ENCODE results near the gene PNPLA5.
"Not testable (repeated sequence)": the region's sequence is repeated elsewhere in the genome, so short reads cannot be mapped to it uniquely, and the experiment has no call there.

PNPLA5 gene, protein sequence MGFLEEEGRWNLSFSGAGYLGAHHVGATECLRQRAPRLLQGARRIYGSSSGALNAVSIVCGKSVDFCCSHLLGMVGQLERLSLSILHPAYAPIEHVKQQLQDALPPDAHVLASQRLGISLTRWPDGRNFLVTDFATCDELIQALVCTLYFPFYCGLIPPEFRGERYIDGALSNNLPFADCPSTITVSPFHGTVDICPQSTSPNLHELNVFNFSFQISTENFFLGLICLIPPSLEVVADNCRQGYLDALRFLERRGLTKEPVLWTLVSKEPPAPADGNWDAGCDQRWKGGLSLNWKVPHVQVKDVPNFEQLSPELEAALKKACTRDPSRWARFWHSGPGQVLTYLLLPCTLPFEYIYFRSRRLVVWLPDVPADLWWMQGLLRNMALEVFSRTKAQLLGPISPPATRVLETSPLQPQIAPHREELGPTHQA

DNA sequence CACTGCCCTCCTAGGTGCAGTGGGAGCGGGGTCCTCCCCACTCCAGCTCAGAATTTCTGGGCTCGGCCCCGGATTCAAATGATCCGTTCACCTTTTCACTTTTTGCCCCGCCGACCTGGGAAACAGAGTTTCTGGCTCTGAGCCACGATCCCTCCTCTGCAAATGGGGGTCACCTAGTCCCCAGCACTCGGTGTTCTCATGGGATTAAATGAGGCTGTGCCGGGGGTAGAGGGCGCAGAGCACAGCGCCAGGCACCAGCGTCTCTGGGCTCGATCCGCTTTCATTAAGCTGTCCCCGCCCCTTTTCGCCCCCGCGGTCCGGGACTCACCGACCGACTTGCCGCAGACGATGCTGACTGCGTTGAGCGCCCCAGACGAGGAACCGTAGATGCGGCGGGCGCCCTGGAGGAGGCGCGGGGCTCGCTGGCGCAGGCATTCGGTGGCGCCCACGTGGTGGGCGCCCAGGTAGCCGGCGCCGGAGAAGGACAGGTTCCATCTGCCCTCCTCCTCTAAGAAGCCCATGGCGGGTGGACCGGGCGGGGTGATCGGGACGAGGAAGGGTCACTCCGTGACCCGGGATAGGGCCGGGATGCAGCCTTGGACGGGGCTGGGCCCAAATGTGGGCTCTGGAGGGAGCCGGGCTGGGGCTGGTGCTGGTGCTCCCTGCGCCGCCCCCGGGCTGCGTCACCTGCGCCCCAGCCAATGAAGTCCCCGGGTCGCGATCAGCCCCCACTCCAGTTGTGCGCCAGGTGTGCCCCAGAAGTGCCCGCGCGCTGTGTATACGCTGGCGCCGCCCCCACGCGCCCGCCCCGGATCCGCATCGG lies at the start of gene PNPLA5:
PNPLA5 (minus strand) TSS at position 654 of the 823 bp plus-strand sequence; CDS start at position 521, 133 bp downstream.
- DNase-seq = no peak

DNA sequence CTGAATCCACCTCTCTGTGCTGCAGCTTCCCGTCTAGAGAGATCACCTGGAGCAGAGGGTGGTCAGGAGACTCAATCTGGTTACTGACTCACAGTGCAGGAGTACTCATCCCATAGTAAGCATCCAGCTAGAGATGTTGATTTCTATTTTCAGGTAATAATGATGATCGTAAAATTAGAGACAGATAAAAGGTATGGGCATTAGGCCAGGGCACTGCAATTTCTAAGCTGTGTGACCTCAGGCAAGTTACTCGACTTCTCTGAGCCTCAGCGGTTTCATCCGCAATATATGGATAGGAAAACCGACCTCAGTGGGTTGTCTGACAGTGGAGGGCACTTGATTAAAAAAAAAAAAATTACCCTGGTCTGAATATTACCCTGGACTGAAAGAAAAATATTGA lies 49.6 kb upstream of the PNPLA5 start:
- no peak for DNase-seq

DNA sequence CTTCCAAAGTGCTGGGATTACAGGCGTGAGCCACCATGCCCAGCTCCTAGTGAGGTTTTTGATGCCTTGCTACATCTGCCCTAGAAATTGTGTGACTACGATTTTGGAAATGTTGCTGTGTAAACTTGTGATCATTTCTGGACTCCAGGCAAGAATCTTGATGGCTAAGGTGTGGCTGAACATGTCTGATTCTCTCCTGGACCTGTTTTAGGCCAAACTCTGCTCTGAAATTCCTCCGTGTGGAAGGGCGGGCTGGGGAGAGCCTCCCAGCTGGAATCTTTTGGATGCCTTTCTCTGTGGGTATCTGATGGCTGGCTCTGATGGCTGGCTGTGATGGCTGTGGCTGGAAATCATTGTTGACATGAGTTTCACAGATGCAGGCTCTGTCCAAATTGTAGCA lies 40.0 kb upstream of the PNPLA5 start:
- DNase-seq = no peak

DNA sequence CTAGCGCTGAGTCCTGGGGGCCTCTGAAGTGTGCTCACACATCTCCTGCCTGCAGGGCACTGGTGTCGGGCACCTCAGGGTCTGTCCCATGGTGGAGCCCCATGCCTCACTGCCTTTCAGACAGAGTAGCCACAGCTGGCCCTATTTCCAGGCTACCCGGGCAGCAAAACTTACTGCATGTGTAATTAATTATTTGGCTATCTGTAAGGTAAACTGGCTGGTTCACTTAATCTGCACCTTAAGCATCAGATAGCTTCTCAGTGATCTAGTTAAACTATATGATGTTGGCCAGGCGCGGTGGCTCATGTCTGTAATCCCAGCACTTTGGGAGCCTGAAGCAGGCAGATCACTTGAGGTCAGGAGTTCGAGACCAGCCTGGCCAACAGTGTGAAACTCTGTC lies 37.1 kb upstream of the PNPLA5 start:
- DNase-seq = no peak

DNA sequence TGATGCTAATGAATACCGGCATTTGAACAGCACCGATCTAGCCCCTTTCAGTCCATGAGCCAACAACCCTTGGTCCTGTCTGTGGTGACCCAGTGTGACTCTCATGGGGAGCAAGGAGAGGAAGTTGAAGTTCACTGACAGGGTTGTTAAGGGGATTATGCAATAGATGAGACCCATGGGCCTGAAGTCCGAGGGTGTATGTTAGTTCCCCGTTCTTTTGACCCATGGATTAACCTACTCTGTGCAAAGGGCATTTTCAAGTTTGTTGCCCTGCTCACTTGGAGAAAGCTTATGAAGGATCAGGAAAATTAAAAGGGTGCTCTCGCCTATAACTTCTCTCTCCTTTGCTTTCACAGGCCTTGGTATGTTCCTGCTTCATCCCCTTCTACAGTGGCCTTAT lies 36.7 kb upstream of the PNPLA5 start:
- DNase-seq = no peak

DNA sequence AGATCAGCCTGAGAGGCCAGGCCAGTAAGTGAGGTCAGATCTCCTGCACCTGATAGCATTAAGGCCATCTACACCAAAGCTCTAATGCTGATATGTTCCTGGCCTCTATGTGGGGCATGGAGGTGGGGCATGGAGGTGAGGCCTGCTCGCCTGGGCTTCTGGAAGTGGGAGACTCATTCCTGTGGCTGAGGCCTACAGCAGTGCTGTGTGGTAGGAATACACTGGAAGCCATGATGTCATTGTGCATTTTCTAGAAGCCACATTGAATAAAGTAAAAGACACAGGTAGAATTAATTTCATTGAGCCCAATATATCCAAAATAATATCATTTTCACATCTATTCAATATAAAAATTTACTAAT lies 34.5 kb upstream of the PNPLA5 start:
- DNase-seq = no peak

DNA sequence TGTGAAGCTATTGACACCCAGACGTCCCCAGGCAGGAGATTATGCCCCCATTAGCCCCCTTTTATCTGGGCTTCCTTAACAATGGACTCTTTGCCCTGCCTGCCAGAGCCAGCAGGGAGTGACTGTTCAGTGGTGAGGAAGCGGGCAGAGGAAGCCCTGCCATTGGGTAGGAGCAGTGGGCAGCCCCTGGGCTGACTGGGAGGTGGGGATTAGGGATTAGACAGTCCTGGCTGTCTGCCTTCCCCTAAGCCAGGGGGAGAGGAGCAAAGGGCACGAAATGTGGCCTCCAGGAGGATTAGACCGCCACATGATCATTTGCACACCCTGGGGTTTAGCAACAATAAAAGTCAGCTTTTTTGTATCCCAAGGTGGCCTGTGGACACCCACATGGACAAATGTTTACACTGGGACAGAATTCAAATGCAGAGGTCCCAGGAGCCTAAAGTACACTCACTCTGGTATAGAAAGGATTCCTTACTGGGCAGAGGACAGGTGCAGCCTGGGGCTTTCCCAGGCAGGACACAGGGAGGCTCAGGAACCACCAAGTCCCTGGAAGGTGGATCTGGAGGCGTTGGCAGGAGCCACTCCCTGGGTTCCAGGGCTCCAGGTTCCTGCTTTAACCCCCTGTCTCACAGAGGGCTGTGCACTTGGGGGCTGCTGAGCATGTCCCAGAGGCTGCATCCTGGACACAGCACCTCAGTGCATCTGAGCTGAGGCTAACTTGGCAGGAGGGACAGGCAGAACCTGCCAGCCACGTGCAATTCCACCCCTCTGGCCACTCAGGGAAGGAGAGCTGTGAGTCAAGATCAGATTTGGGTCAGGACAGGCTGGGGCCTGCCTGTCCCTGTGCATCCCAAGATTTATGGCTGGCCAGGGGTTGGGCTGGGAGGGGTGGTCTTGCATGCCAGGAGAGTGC lies 33.9 kb upstream of the PNPLA5 start:
- no peak for DNase-seq

DNA sequence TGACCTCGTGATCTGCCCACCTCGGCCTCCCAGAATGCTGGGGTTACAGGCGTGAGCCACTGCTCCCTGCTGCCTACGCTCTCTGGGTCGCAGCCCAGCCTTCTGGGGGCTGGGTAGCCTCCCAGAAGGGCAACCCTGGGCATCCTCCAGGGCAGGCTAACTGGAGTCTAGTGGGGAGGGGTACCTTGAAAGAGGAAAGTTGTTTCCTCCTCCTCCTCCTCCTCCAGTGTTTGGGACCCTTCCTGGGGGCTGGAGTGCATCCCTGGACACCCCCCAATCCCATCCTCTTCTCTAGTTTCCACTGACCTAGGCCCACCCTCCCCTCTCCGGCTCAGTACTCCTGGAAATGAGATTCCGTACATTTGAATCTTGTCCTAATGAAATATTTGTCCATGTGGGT lies 33.1 kb upstream of the PNPLA5 start:
- DNase-seq = no peak

DNA sequence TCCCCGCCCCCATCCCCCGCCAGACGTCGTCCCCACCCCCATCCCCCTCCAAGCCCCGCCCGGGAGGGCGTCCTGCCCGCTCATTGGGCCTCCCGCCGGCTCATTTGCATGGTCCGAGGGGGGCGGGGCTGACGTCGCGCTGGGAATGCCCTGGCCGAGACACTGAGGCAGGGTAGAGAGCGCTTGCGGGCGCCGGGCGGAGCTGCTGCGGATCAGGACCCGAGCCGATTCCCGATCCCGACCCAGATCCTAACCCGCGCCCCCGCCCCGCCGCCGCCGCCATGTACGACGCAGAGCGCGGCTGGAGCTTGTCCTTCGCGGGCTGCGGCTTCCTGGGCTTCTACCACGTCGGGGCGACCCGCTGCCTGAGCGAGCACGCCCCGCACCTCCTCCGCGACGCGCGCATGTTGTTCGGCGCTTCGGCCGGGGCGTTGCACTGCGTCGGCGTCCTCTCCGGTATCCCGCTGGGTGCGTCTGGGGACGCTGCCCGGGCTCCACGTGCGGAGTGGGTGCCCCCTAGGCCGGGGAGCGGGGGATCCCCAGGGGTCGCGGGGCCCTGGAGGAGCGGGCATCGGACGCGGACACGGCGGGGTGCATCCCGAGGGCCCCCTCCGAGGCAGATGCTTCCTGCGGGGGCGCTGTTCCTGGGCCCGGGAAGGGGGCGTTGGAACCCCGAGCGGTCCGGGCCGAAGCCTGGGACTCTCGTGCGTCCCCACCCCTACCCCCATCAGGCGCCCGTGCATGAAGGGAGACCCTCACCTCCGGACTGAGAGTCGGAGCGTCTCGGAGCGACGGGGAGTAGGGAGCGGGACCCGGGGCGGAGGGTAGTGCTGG lies 32.0 kb upstream of the PNPLA5 start, which contains the start of gene PNPLA3:
PNPLA3 (plus strand) TSS at position 175 of the 834 bp plus-strand sequence; CDS start at position 282, 107 bp downstream.
- peak; percentile 33 for DNase-seq

DNA sequence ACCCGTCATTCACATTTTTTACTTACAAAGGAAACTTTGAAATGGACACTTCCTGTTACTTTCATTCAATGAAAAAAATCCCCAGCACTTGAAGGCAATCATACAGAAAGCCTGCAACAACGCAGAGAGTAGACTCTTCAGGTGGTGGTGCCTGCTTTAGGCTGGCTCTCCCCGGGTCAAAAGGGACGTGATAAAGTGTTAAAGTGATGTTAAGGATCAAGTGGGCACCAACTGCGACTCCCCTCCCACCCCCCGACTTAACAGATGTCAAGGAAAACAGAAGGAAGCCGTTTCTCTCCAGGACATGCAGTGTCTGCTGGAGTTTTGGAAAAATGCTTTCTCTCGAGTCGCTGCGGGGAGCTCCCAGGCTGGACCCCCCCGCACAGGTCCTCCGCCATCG lies 31.4 kb upstream of the PNPLA5 start:
- DNase-seq = no peak

DNA sequence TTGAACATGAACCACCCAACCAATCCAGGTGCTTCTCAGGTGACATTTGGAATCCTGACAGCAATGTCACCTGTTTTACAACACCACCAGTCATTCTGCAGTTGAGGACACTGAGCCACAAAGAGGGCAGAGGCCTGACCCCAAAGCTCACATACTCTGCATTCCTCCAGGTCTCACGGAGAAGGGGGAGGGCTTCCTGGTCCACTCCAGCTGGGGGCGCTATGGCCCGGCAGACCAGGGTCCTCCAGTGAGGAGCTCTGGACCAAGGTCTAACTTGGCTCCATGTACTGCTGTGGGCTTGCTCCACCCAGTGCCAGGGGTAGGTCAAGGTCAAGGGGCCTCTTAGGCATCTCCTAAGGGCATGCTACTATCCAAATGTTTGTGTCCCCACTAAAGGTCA lies 30.3 kb upstream of the PNPLA5 start:
- no peak for DNase-seq

DNA sequence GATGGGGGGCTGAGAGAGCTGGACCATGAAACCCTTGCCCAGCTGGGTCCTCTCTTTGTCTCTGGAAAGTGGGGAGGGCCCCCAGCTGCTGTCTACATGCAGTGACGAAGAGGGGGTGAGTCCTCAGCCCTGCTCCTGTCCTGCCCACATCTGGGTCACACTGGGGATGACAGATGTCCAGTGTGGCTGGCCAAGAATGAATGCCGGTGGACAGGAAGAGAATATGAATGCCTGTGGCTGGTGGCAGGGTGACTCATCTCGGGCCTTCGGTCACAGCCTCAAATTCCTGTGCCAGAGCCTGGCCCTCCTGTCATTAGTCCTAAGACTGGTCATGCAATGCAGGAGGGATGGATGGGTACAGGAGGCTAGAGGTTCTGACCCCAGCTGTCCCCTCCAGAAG lies 29.6 kb upstream of the PNPLA5 start:
- no peak for DNase-seq

DNA sequence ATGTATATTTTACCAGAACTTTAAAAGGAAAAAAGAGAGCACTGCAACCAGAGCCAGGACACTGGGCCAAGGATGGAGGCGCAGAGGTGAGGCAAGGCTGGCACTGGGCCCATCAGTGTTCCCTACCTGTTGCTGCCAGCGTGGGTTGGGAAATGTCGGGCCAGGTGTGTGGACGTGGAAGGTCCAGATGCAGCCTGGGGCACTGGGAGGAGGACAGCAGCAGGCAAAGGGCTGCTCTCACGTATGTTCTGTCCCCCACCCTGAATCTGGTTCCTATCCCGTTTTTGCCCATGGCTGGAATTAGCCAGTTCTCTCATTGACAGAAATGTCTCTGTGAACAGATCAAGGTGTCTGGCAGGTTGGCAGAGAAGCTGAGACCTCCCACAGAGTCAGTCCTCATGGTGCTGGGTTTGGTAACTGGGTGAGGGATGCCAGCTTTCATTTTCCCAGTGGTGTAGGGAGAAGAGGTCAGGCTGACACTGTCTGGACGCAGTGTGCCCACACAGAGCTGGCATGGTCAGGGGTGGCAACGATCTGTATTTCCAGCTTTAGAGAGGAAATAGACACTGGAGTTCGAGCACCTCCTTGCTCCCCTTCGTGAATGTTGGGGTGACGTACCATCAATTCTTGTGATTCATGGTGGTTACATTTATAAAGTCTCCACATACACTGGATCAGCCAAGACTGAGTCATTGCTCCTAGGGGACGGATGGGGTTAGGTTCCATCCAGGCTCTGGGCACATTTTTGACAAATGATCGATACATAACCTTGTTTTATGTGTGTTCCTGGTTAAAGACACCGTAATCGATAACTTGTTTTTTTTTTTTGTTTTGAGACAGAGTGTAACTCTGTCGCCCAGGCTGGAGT lies 27.5 kb upstream of the PNPLA5 start:
- no peak for DNase-seq

DNA sequence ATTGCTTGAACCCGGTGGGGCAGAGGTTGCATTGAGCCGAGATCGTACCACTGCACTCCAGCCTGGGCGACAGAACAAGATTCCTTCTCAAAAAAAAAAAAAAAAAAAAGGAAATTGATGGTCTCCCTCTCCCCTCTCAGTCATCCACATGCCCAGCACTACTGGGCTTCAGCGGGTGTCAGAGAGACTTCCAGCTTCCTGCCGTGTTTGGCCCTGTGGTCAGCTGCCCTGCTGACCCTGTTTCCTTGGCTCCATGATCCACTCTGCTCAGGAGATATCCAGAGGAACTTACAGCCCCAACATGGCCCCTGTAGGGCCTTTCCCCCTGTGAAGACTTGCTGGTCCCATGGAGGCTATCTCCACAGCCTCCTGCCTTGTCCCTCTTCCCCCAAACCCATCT lies 25.7 kb upstream of the PNPLA5 start:
- no peak for DNase-seq

DNA sequence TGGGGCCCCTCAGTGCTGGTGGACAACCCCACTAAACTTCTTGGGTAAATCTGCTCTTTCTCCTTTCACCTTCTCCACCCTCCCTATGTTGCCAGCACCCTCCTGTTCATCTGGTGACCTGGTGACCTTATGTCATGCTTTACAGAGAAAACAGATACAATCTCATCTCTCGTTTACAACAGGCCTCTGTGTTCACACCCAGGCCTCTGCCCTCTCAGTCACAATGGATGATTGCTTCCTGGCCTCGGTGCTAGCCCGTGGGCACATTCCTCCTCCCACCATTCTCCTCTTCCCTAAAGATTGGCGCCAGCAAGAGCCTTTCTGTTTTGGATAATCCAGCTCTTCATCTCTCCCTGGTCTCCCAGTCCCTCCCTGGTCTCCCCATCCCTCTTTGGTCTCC lies 19.5 kb upstream of the PNPLA5 start:
- no peak for DNase-seq

DNA sequence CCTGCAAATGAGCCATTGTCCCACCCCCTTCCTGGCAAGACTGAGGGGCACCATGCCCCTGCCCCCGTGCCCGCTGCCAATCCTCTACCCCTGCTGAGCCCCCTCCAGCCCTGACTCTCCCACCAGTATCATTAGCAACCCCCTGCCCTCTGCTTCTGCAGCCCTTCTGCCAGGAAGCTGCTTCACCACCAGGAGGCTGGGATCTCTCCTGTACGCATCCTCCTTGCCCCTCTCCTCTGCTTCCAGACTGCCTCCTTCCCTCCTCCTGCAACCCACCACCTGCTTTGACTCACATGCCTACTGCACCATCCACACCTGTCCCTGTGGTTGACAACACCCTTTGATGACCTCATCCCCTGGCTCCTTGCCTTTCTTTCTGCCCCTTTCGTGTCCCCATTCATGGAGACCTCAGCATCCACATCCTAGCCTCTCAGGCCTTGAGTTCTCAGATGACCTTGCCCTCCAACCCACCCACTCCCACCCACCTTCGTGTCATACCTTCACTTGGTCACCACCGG lies 18.4 kb upstream of the PNPLA5 start:
- DNase-seq = no peak

DNA sequence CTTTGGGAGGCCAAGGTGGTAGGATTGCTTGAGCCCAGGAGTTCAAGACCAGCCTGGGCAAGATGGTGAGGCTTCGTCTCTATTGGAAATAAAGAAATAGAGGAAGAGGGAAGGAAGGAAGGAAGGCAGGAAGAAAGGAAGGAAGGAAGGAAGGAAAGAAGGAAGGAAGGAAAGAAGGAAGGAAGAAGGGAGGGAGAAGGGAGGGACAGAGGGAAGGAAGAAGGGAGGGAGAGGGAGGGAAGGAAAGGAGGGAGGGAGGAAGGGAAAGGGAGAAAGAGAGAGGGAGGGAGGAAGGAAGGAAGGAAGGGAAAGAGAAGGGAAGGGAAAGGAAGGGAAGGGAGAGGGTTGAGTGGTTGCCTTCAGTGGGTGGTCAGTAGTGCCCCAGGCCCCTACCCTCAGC lies 17.9 kb upstream of the PNPLA5 start:
- DNase-seq = no peak

DNA sequence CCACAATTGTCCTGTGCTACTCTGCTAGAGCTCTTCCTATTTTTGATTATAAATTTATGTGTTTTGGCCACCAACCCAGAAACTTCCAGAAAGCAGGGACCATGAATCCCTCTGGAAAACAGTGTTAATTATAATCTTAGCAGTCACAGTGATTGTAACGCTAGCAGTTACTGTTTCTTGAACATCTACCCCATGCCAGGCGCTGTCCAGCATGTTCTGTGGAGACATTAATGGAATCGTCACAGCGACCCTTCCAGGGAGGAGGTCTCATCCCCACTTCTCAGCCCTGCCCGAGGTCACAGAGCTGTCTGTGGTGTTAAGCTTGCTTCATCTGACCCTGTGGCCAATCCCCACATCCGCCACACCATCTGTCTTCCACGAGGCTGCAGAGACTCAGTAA lies 13.9 kb upstream of the PNPLA5 start:
- no peak for DNase-seq

DNA sequence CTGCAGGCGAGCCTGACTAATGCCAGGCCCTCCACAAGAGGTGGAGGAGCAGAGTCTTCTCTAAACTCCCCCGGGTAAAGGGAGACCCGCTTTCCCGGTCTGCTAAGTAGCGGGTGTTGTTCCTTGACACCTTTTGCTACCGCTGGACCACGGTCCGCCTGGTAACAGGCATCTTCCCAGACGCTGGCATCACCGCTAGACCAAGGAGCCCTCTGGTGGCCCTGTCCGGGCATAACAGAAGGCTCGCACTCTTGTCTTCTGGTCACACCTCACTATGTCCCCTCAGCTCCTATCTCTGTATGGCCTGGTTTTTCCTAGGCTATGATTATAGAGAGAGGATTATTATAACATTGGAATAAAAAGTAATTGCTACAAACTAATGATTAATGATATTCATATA lies 12.6 kb upstream of the PNPLA5 start:
- not testable (repeated sequence) for DNase-seq

DNA sequence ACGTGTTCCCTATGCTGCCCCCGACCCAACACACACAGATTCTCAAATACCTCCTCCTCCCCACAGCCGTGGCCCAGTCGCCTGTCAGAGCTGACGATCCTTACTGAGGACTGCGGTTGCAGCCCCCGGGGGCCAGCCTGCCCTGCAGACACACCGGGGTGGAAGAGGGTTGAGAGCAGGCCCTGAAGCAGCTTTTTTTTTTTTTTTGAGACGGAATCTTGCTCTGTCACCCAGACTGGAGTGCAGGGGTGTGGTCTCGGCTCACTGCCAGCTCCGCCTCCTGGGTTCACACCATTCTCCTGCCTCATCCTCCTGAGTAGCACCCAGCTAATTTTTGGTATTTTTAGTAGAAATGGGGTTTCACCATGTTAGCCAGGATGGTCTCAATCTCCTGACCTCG lies 11.2 kb upstream of the PNPLA5 start:
- DNase-seq = not testable (repeated sequence)
